GM12873 (cell line): ENCODE measurements around the gene IL22.

Experiments
- TF ChIP-seq, protein P1 (sequence below): IDR thresholded peaks from 2 replicates; pipeline ENCODE4 v1.5.1; 2012; ENCODE audit warnings: low read depth, mild to moderate bottlenecking, moderate library complexity, low read length, control low read depth; ENCODE audit not compliant: insufficient read depth; ENCODE audit errors: missing control alignments

IL22 gene

GRCh38 chr12:68287106-68287505 lies 33.7 kb upstream of the IL22 start:
- TF ChIP-seq, protein P1, sequence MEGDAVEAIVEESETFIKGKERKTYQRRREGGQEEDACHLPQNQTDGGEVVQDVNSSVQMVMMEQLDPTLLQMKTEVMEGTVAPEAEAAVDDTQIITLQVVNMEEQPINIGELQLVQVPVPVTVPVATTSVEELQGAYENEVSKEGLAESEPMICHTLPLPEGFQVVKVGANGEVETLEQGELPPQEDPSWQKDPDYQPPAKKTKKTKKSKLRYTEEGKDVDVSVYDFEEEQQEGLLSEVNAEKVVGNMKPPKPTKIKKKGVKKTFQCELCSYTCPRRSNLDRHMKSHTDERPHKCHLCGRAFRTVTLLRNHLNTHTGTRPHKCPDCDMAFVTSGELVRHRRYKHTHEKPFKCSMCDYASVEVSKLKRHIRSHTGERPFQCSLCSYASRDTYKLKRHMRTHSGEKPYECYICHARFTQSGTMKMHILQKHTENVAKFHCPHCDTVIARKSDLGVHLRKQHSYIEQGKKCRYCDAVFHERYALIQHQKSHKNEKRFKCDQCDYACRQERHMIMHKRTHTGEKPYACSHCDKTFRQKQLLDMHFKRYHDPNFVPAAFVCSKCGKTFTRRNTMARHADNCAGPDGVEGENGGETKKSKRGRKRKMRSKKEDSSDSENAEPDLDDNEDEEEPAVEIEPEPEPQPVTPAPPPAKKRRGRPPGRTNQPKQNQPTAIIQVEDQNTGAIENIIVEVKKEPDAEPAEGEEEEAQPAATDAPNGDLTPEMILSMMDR, result no peak

GRCh38 chr12:68286396-68286795 lies 33.0 kb upstream of the IL22 start:
- TF ChIP-seq, protein P1, result no peak

GRCh38 chr12:68285541-68285940 lies 32.1 kb upstream of the IL22 start:
- TF ChIP-seq, protein P1, result no peak

DNA sequence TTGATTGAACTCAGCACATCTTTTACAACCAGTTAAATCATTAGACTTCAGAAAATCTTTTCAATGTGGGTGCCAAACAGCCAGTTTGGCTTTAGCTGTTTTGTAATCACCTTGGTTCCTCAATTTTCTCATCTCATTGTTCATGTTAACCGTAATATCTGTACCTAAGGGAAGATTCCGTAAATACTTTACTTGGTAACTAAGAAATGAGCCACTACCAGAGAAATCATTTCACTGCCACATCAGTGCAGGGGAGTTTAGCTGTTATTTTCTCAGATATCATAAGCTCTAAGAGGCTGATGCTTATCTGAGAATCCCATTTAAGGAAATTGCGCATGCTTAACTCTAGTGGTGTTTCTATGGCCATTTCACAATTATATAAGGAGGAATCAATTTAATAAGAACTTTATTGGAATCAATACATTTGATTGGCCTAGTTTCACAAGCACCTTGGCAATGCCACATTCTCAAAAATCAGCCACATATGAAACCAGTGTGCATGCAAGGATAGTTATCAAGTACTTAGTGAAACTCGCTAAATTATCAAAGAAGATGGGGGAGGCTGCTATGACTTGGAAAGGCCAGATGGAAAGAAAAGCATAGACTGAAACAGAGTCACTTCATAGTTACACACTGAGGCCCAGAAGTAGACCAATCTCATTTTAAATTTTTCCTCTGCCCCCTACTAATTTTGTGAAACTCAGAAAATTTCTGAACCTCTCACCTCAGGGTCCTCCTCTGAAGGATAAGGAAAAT lies 28.1 kb upstream of the IL22 start:
- TF ChIP-seq, protein P1, result no peak

DNA sequence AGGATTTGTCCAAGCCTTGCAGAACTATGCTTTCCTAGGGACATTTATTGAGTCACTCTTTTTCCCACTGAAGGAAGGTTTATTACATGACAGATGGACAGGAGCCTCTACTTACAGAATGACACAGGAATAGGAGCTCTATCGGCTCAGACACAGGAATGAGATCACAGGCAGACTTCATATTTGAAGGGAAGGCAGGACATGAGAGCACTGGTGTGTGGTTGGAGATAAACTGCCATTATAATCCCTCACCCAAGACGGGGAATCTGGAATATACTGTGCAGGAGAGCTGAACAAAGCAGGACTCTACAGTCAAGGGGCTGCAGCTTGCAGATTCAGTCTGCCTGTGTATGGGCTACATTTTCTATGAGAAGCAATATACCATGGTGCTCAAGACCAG lies 26.8 kb upstream of the IL22 start:
- TF ChIP-seq, protein P1, result no peak

- TF ChIP-seq, protein P1, result no peak
These were observed 26.0 kb upstream of the IL22 start for GRCh38 chr12:68279227-68280054.

- TF ChIP-seq, protein P1, result no peak
These were observed 23.1 kb upstream of the IL22 start for GRCh38 chr12:68276402-68276930.
